AG09319 (cell line): Measurements from ENCODE around the gene CALB2.

ENCODE experiments used
- DNase-seq: peaks from one replicate; pipeline ENCODE4 v3.0.0-alpha.2; 2010; ENCODE audit warnings: low read depth; ENCODE audit errors: extremely low read depth
- CTCF ChIP-seq: IDR thresholded peaks from 2 replicates; pipeline ENCODE4 v1.5.1; 2011; ENCODE audit warnings: low read depth, mild to moderate bottlenecking, inconsistent platforms, low read length, moderate library complexity

CALB2 gene

GRCh38 chr16:71426880-71427615 is 68.5 kb downstream of the CALB2 start:
- TF ChIP-seq CTCF = no peak
- DNase-seq = no peak

- DNase-seq = no peak
- no peak for TF ChIP-seq CTCF
Measured at GRCh38 chr16:71428385-71428784, 69.9 kb downstream of the CALB2 start.

GRCh38 chr16:71428883-71429282 is 70.4 kb downstream of the CALB2 start:
- no peak for TF ChIP-seq CTCF
- no peak for DNase-seq

GRCh38 chr16:71429581-71429980 is 71.1 kb downstream of the CALB2 start:
- no peak for TF ChIP-seq CTCF
- DNase-seq = no peak

GRCh38 chr16:71430744-71431143 is 72.2 kb downstream of the CALB2 start:
- DNase-seq = no peak
- TF ChIP-seq CTCF = no peak

- TF ChIP-seq CTCF = no peak
- DNase-seq = no peak
Measured at GRCh38 chr16:71431176-71431575, 72.7 kb downstream of the CALB2 start.

GRCh38 chr16:71431991-71432390 is 73.5 kb downstream of the CALB2 start:
- no peak for TF ChIP-seq CTCF
- no peak for DNase-seq
